Neuronal stem cell (in vitro differentiated cells): ENCODE data around the gene GFPT2.

Experiments
- DNase-seq: peaks from one replicate; pipeline ENCODE4 v3.0.0-alpha.2; 2013; ENCODE audit warnings: low spot score
- H2AFZ ChIP-seq: one replicate; pipeline ENCODE4 v1.6.1; 2013; ENCODE audit warnings: mild to moderate bottlenecking, low read length, inconsistent platforms
- H2AK5ac ChIP-seq: 2 replicates; pipeline ENCODE4 v1.6.1; 2013; ENCODE audit warnings: low read depth, mild to moderate bottlenecking, inconsistent platforms, low read length, moderate library complexity, mixed read lengths
- H2BK120ac ChIP-seq: 2 replicates; pipeline ENCODE4 v1.6.1; 2013; ENCODE audit warnings: low read depth, mild to moderate bottlenecking, inconsistent platforms, low read length, moderate library complexity, mixed read lengths
- H2BK12ac ChIP-seq: one replicate; pipeline ENCODE4 v1.6.1; 2013; ENCODE audit warnings: low read length, inconsistent platforms
- H2BK15ac ChIP-seq: 2 replicates; pipeline ENCODE4 v1.6.1; 2013; ENCODE audit warnings: mild to moderate bottlenecking, low read length, inconsistent platforms, mixed read lengths
- H2BK5ac ChIP-seq: one replicate; pipeline ENCODE4 v1.6.1; 2013; ENCODE audit warnings: inconsistent platforms, mild to moderate bottlenecking, low read length, moderate library complexity
- H3K14ac ChIP-seq: one replicate; pipeline ENCODE4 v1.6.1; 2013; ENCODE audit warnings: low read length, inconsistent platforms
- H3K18ac ChIP-seq: 2 replicates; pipeline ENCODE4 v1.6.1; 2013; ENCODE audit warnings: low read length, inconsistent platforms
- H3K23ac ChIP-seq: 2 replicates; pipeline ENCODE4 v1.6.1; 2013; ENCODE audit warnings: low read depth, mild to moderate bottlenecking, mixed read lengths, low read length, inconsistent platforms; ENCODE audit not compliant: poor library complexity
- H3K27ac ChIP-seq: replicated peaks from 3 replicates; pipeline ENCODE4 v1.5.1; 2013; ENCODE audit warnings: low read length, inconsistent platforms
- H3K27me3 ChIP-seq, 3 experiments: 2 replicates each; pipeline ENCODE4 v1.6.1; 2013; ENCODE audit warnings: low read length in 3 of 3, mild to moderate bottlenecking in 2 of 3, inconsistent platforms in 1 of 3, low read depth in 1 of 3, mixed read lengths in 1 of 3, moderate library complexity in 1 of 3; ENCODE audit not compliant: control insufficient read depth in 3 of 3, insufficient read depth in 3 of 3
- H3K36me3 ChIP-seq, 2 donors: replicated peaks in 1 of 2; 2 replicates each; pipeline ENCODE4 v1.6.1; 2013; ENCODE audit warnings: low read length in 2 of 2; ENCODE audit not compliant: control insufficient read depth in 2 of 2, insufficient read depth in 2 of 2
- H3K4ac ChIP-seq: 2 replicates; pipeline ENCODE4 v1.6.1; 2013; ENCODE audit warnings: inconsistent platforms, mild to moderate bottlenecking, low read length, moderate library complexity
- H3K4me1 ChIP-seq, 2 donors: 1 replicate in 1 of 2; 2 replicates in 1 of 2; pipeline ENCODE4 v1.6.1; 2013; ENCODE audit warnings: low read length in 2 of 2, low read depth in 1 of 2; ENCODE audit not compliant: control insufficient read depth in 2 of 2, insufficient read depth in 1 of 2
- H3K4me2 ChIP-seq: one replicate; pipeline ENCODE4 v1.6.1; 2013; ENCODE audit warnings: mild to moderate bottlenecking, low read length, inconsistent platforms; ENCODE audit not compliant: insufficient read depth, poor library complexity, severe bottlenecking
- H3K4me3 ChIP-seq, 2 donors: 2 replicates each; pipeline ENCODE4 v1.5.1; 2013; ENCODE audit warnings: low read length in 2 of 2, mild to moderate bottlenecking in 2 of 2, inconsistent platforms in 1 of 2, moderate library complexity in 1 of 2
- H3K79me1 ChIP-seq: one replicate; pipeline ENCODE4 v1.6.1; 2013; ENCODE audit warnings: low read depth, mild to moderate bottlenecking, inconsistent platforms, low read length, moderate library complexity
- H3K9ac ChIP-seq: one replicate; pipeline ENCODE4 v1.6.1; 2013; ENCODE audit warnings: mild to moderate bottlenecking, low read depth, low read length, inconsistent platforms; ENCODE audit not compliant: poor library complexity
- H3K9me3 ChIP-seq, 2 donors: replicated peaks in 1 of 2; 2 replicates each; pipeline versions ENCODE3 to v1.6.1; 2013; ENCODE audit warnings: low read length in 2 of 2, mild to moderate bottlenecking in 2 of 2, inconsistent platforms in 1 of 2, low read depth in 1 of 2, mixed read lengths in 1 of 2, moderate library complexity in 1 of 2; ENCODE audit not compliant: control insufficient read depth in 2 of 2, insufficient read depth in 1 of 2
- H4K8ac ChIP-seq: one replicate; pipeline ENCODE4 v1.6.1; 2013; ENCODE audit warnings: low read depth, mild to moderate bottlenecking, inconsistent platforms, low read length, moderate library complexity
- H4K91ac ChIP-seq: one replicate; pipeline ENCODE4 v1.6.1; 2013; ENCODE audit warnings: low read length, low read depth, mild to moderate bottlenecking, inconsistent platforms; ENCODE audit not compliant: poor library complexity
- WGBS, 2 donors: extraction: QIAGEN DNeasy Blood & Tissue Kit; methylation state at CpG; one replicate each; pipeline ENCODE4 v1.1.7; 2013; ENCODE audit warnings: missing lambda C conversion rate in 2 of 2, mixed read lengths in 1 of 2; ENCODE audit not compliant: insufficient read length in 2 of 2, insufficient replicate concordance in 1 of 2; ENCODE audit errors: extremely low coverage in 2 of 2; 5-methylcytosine and 5-hydroxymethylcytosine counted together

The GFPT2 gene

GRCh38 chr5:180259260-180259611 lies 93.9 kb downstream of the GFPT2 start:
- Histone ChIP-seq H3K4me1 (no peaks in the 10 kb centered on the region), H3K18ac (no peak overlapping the region), H2AK5ac (no peak overlapping the region), H3K79me1 (no peaks in the 10 kb centered on the region), H4K8ac (no peak overlapping the region), H3K4ac (no peak overlapping the region), H3K14ac (no peak overlapping the region), H3K4me3 (no peak overlapping the region), H3K36me3 (peaks cover 27 to 82% of the 10 kb centered on the region in 2 donors), H2BK15ac (no peak overlapping the region), H2BK5ac (no peak overlapping the region), H3K4me2 (no peak overlapping the region), H3K27me3 (no peaks in the 10 kb centered on the region), H4K91ac (no peak overlapping the region), H3K9ac (no peak overlapping the region), H3K27ac (no peak overlapping the region), H2BK12ac (no peak overlapping the region), H2AFZ (no peak overlapping the region), H3K9me3 (peaks cover 44 to 94% of the 10 kb centered on the region in 2 donors), H2BK120ac (no peak overlapping the region), H3K23ac (no peak overlapping the region)
- DNase-seq, result no peak
- no CpG with 5 or more reads among the region's 3 CpGs for WGBS, 2 donors

- peak overlapping the region in 1 of 2 donors; percentile 59 for H3K4me3 ChIP-seq
Measured at GRCh38 chr5:180253036-180253824, 99.9 kb downstream of the GFPT2 start.

GRCh38 chr5:180251887-180252286 lies 101.2 kb downstream of the GFPT2 start:
- H3K18ac ChIP-seq, result no peak overlapping the region
- H3K9me3 ChIP-seq, result peaks cover 66 to 93% of the 10 kb centered on the region in 2 donors
- no peak overlapping the region for H2AK5ac ChIP-seq
- no peak overlapping the region for H4K8ac ChIP-seq
- H3K4me1 ChIP-seq, result no peaks in the 10 kb centered on the region
- no peak for DNase-seq
- H3K14ac ChIP-seq, result no peak overlapping the region
- H3K36me3 ChIP-seq, result peaks cover 35 to 80% of the 10 kb centered on the region in 2 donors
- H3K27ac ChIP-seq, result no peak overlapping the region
- no peak overlapping the region for H4K91ac ChIP-seq
- H3K4me2 ChIP-seq, result no peak overlapping the region
- no peak overlapping the region for H2BK5ac ChIP-seq
- H2BK120ac ChIP-seq, result no peak overlapping the region
- peak overlapping the region; percentile 52 for H3K23ac ChIP-seq
- H3K4ac ChIP-seq, result no peak overlapping the region
- no peak overlapping the region for H2AFZ ChIP-seq
- no peak overlapping the region for H2BK15ac ChIP-seq
- H3K27me3 ChIP-seq, result no peaks in the 10 kb centered on the region
- no peak overlapping the region for H3K4me3 ChIP-seq
- no peaks in the 10 kb centered on the region for H3K79me1 ChIP-seq
- H2BK12ac ChIP-seq, result no peak overlapping the region
- H3K9ac ChIP-seq, result no peak overlapping the region
- no CpG with 5 or more reads among the region's 7 CpGs for WGBS, 2 donors

More at GRCh38 chr5:180253036-180253824, 99.9 kb downstream of the GFPT2 start:
- no peaks in the 10 kb centered on the region for H3K4me1 ChIP-seq
- WGBS, 2 donors, result no CpG with 5 or more reads among the region's 24 CpGs
- peak overlapping the region; percentile 50 for H3K9ac ChIP-seq
- H3K9me3 ChIP-seq, result peaks cover 68 to 93% of the 10 kb centered on the region in 2 donors
- H3K4ac ChIP-seq, result no peak overlapping the region
- no peak overlapping the region for H3K27ac ChIP-seq
- no peak overlapping the region for H2AFZ ChIP-seq
- H2BK12ac ChIP-seq, result no peak overlapping the region
- H4K91ac ChIP-seq, result no peak overlapping the region
- no peak overlapping the region for H2BK5ac ChIP-seq
- no peaks in the 10 kb centered on the region for H3K79me1 ChIP-seq
- H3K36me3 ChIP-seq, result peaks cover 28 to 80% of the 10 kb centered on the region in 2 donors
- H2BK120ac ChIP-seq, result no peak overlapping the region
- no peak overlapping the region for H3K14ac ChIP-seq
- H2BK15ac ChIP-seq, result no peak overlapping the region
- DNase-seq, result no peak
- H3K18ac ChIP-seq, result no peak overlapping the region
- H3K23ac ChIP-seq, result peak overlapping the region; percentile 36
- H2AK5ac ChIP-seq, result no peak overlapping the region
- no peaks in the 10 kb centered on the region for H3K27me3 ChIP-seq
- no peak overlapping the region for H4K8ac ChIP-seq
- no peak overlapping the region for H3K4me2 ChIP-seq

GRCh38 chr5:180251141-180251540 lies 102.0 kb downstream of the GFPT2 start:
- Histone ChIP-seq H3K4me3 (no peak overlapping the region), H3K4me2 (no peak overlapping the region), H3K4me1 (no peaks in the 10 kb centered on the region), H3K79me1 (no peaks in the 10 kb centered on the region), H2AK5ac (no peak overlapping the region), H3K4ac (no peak overlapping the region), H3K14ac (no peak overlapping the region), H2AFZ (no peak overlapping the region), H3K27ac (no peak overlapping the region), H2BK5ac (no peak overlapping the region), H3K18ac (no peak overlapping the region), H3K27me3 (no peaks in the 10 kb centered on the region), H3K36me3 (peaks cover 33 to 81% of the 10 kb centered on the region in 2 donors), H2BK15ac (no peak overlapping the region), H2BK12ac (no peak overlapping the region), H4K8ac (no peak overlapping the region), H3K9ac (no peak overlapping the region), H3K23ac (no peak overlapping the region), H4K91ac (peak overlapping the region; percentile 17), H2BK120ac (no peak overlapping the region), H3K9me3 (peaks cover 63 to 92% of the 10 kb centered on the region in 2 donors)
- DNase-seq, result no peak
- no CpG with 5 or more reads among the region's 9 CpGs for WGBS, 2 donors
